ENCODE results near the gene MMD.

DNA sequence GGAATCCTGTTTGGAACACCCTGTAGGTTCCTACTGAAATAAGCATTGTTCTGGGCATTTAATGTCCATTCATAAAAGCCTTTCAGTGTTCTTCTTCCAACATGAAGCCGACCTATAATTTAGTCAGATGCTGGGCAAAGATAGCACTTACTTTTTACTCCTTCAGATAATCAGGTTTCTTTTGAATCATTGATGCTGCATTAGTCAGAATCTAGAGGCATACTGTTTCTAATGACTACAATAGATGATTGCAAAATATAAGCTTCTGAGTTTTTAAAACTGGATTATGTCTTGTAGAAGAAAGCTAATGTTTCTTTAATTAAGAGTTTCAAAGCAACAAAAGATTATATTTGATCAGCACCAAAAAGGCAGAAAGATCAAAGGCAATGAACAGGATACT is 16.0 kb downstream of the MMD start:
- TF ChIP-seq GATA3 (IDR thresholded peaks at IDR 0.05; ENCODE audit: low read depth, low read length) = no peak
- TF ChIP-seq GATA2 (IDR thresholded peaks at IDR 0.05; ENCODE audit: low read depth, low read length) = no peak
